NB4 (cell line): Measurements from ENCODE around the gene NDUFA7.

ENCODE experiments used
- MYC ChIP-seq: IDR thresholded peaks from 2 replicates; pipeline ENCODE4 v1.6.1; 2011; ENCODE audit warnings: low read depth, low read length
- POLR2A ChIP-seq: IDR thresholded peaks from 2 replicates; pipeline ENCODE4 v1.6.1; 2011; ENCODE audit warnings: mild to moderate bottlenecking; ENCODE audit not compliant: insufficient read length; ENCODE audit errors: extremely low read depth
- TF ChIP-seq, protein P1 (sequence below): IDR thresholded peaks from one replicate; pipeline ENCODE4 v1.5.1; 2012; ENCODE audit warnings: low read depth, low read length
- TF ChIP-seq, protein P2 (sequence below): IDR thresholded peaks from 2 replicates; pipeline ENCODE4 v1.6.1; 2011; ENCODE audit warnings: low read depth, low read length

DNA sequence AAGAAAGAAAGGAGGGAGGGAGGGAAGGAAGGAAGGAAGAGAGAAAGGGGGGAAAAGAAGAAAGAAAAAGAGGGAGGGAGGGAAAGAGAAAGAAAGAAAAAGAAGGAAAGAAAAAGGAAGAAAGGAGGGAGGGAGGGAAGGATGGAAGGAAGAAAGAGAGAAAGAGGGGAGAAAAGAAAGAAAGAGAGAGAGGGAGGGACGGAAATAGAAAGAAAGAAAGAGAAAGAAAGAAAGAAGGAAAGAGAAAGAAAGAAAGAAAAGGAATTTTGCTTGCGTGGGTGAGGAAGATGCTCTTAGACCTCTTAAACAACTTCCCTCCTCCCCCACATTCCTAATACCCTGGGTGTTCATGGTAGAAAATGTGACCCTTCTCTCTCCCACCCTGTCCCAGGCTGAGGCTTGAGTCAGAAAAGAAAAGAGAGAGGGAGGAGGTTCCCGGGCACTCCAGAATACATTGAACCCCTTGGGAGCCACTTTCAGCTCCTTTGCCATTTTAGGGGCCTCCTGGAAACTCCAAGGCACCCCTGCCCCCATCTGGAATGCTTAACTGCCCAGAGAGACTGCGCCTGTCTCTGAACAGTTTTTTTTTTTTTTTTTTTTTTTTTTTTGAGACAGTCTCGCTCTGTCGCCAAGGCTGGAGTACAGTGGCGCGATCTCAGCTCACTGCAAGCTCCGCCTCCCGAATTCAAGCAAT is 31.1 kb upstream of the NDUFA7 start:
- TF ChIP-seq, protein P1, sequence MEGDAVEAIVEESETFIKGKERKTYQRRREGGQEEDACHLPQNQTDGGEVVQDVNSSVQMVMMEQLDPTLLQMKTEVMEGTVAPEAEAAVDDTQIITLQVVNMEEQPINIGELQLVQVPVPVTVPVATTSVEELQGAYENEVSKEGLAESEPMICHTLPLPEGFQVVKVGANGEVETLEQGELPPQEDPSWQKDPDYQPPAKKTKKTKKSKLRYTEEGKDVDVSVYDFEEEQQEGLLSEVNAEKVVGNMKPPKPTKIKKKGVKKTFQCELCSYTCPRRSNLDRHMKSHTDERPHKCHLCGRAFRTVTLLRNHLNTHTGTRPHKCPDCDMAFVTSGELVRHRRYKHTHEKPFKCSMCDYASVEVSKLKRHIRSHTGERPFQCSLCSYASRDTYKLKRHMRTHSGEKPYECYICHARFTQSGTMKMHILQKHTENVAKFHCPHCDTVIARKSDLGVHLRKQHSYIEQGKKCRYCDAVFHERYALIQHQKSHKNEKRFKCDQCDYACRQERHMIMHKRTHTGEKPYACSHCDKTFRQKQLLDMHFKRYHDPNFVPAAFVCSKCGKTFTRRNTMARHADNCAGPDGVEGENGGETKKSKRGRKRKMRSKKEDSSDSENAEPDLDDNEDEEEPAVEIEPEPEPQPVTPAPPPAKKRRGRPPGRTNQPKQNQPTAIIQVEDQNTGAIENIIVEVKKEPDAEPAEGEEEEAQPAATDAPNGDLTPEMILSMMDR: no peak
- no peak for TF ChIP-seq POLR2A
- TF ChIP-seq MYC: no peak
- TF ChIP-seq, protein P2, sequence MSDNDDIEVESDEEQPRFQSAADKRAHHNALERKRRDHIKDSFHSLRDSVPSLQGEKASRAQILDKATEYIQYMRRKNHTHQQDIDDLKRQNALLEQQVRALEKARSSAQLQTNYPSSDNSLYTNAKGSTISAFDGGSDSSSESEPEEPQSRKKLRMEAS: no peak
